IPS-NIHi7 (cell line): ENCODE measurements around the gene EVPLL.
"Not testable (repeated sequence)": the region's sequence is repeated elsewhere in the genome, so short reads cannot be mapped to it uniquely, and the experiment has no call there.

Experiments
- DNase-seq: peaks from one replicate; pipeline ENCODE4 v3.0.0; 2012; ENCODE audit warnings: mixed read lengths; ENCODE audit errors: extremely low spot score

EVPLL gene

DNA sequence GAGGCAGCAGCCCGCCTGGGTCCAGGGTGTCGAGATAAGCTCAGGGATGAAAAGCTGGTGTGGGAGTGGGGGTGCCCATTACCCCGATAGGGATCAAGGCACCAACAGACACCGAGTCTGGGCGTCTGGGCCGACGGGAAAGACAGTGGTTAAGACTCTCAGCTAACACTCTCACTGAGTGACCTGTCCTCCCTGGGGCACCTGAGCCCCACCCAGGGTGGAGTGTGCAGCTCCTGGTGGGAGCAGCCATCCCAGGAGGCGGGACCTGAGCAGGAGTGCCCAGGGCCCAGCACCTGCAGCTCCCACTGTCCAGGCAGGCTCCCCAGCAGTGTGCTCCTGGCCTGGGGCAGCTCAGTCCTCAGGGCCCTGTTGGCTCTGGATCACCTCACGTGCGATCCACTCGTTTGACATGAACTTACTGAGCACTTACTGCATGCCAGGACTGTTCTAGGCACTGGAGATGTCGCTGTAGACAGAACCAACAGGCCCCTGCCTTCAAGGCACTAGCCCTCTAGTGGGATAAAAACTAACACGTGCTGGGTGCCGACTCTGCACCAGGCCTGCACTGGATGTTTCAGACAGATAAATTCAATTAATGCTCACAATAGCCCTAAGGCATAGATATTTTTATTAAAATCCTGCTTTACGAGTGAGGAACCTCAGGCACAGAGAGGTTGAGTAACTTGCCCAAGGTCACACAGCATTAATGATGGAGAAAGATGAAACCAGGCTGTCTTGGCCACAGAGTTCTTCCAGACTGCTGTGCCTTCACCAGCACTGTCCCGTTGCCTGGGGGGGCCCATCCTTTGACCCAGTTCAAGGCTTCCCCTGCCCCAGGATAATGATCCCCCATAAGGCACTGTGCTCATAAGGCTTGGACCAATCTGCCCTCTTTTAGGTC, 1.9 kb downstream of the EVPLL start:
- DNase-seq, result no peak

DNA sequence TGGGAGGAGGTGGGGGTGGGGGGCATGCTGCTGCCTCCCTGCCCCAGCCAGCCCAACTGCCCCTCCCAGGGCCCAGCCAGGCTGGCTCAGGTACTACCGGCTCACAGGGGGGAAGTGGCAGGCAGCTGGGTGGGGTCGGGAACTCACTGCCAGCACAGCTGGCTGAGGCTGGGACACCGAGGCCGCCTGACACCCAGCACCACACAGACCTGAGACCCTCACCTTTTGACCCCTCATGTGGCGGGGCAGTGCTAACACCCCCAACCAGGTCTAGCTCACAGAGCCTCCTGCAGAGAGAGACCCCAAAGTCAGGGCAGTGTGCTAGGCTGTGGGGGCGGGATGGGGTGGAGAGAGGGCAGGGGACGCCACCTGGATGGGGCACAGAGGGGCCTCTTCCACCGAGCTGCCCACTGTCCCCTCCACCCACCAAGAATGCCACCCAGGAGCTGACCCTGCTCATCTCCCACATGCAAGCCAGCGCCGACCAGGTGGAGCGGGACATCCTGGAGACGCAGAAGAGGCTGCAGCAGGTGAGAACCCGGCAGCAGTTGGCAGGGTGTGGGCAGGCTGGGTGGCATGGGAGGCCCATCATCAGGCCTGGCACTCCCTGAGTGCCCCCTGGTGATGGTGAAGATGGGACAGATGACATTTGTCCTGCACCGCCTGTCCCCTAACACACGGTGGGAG, 3.0 kb downstream of the EVPLL start:
- no peak for DNase-seq

DNA sequence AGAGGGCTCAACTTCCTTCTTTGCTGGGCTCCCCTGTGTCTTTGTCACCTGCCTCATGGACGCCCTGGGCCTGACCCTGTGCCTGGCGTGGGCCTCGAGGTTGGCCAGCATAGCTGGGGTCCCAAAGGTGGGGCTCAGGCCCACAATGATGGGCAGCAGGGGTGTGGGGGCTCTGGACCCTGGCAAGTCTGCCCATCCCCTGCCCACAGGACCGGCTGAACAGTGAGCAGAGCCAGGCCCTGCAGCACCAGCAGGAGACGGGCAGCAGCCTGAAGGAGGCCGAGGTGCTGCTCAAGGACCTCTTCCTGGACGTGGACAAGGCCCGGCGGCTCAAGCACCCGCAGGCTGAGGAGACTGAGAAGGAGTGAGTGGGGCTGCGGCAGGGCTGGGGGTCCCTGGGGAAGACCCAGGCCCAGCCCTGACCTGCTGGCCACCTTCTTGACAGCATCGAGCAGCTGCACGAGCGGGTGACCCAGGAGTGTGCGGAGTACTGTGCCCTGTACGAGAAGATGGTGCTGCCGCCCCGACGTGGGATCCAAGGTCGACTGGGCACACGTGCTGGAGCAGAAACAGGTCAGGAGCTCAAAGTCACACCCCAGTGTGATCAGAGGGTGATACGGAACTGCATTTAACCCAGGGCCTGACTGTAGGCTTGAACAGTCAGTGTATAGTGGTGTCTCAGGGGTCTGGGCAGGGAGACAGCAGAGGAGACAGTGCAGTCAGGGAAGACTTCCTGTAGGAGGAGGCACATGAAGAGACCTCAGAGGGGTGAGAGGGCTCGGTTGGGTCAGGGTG, 3.8 kb downstream of the EVPLL start:
- DNase-seq, result no peak

DNA sequence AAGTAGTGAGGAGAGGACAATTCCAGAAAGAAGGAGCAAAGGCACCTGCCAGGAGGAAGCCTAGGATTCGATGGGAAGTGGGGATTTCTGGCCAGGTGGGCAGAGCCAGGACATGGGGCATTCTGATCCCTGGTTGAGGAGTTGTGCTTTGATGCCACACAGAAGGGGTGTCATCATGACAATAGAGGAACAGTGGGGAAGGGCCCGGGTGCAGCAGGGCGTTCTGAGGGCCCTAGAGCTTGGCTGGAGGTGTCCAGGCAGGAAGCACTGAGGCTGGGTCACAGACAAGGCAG, 4.3 kb downstream of the EVPLL start:
- DNase-seq, result no peak

DNA sequence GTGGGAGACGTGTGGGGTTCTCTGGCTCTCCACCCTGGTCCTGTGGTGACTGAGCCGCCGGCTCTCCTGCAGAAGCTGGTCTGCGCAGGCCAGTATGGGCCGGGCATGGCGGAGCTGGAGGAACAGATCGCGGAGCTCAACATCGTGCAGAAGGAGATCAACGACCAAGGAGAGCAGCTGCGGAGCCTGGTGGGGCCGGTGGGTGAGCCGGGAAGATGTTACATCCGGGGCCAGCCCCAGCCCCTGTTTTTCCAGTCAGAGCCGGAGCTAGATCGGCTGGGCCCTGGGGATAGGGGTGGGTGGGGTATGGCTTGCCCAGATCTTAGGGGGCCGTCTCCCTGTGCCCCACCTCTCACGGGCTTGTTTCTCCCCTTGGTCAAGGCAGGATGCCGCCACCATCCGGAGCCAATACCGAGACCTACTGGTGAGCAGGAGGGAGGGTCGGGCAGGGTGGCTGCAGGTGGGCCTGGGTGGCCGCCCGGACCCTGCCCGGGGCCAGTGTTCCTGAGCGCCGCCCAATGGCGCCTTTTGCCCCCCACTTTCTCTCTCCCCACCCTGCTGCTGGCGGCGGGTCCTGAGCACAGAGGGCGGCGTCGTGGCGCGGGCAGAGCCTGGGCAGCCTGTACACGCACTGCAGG, 5.0 kb downstream of the EVPLL start:
- no peak for DNase-seq

DNA sequence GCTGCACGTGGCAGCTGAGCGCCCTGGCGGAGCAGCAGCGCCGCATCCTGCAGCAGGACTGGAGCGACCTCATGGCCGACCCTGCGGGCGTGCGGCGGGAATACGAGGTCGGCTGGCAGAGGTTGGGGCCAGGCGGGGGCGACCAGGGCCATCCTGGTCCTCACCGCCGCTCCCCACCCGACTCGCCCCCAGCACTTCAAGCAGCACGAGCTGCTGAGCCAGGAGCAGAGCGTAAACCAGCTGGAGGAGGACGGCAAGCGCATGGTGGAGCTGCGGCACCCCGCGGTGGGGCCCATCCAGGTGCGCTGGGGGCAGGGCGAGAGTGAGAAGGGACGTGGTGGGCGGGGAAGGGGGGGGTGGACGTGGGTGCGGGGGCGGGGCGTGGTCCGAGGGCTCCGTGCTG, 5.5 kb downstream of the EVPLL start:
- not testable (repeated sequence) for DNase-seq

DNA sequence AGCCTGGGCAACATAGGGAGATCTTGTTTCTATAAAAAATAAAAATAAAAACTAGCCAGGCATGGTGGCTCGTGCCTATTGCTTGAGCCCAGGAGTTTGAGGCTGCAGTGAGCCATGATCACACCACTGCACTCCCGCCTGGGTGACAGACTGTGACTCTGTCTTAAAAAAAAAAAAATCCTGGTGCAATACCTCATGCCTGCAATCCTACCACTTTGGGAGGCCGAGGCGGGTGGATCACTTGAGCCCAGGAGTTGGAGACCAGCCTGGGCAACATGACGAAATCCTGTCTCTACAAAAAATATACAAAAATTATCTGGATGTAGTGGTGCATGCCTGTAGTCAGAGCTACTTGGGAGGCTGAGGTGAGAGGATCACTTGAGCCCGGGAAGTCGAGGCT, 6.7 kb downstream of the EVPLL start:
- not testable (repeated sequence) for DNase-seq

DNA sequence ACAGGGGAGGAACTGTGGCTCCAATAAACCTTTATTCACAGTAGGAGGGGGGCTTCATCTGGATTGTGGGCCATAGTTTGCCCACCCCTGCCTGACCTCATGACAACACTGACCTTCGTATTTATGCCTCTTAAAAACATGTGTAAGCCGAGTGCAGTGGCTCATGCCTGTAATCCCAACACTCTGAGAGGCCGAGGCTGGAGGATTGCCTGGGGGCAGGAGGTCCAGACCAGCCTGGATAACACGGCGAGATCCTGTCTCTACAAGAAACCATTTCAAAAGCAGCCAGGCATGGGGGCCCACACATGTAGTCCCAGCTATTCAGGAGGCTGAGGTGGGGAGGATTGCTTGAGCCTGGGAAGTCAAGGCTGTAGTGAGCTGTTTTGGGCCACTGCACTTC, 10.0 kb downstream of the EVPLL start:
- not testable (repeated sequence) for DNase-seq

DNA sequence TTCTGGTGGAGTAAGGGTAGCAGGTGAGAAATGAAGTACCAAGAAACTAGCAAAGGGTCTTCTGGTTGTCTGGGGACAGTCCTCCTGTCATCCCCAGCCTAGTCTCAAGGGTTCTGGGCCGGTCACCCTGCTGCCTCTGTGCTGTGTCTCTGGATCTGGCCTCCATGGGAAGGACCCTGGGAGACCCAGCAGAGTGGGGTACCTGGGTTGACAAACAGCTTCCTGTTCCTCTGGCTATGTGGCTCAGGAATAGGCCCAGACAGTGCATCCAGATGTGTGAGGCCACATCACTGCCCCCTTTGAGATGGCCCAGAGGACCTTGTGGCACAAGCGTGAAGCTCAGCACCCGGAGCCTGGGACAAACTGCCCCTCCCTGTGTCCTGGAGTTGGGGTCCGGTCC, 10.7 kb downstream of the EVPLL start:
- not testable (repeated sequence) for DNase-seq

DNA sequence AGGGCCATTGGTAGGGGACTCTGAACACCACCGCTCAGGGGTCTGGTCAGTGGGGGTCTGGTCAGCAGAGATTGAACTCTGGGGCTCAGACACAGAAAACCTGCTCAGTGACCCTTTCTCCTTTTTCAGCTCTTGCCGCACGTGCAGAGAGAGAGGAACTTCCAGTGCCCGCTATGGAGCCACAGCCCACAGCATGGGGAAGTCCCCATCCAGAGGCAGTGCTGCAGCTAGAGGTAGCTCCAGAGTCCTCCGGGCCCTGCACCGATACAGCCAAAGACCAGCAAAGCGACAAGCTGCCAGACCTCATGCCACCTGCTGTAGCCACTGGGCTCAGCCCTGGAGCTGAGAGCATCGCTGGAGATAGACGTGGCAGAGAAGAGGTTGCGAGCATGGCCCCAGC, 11.2 kb downstream of the EVPLL start:
- DNase-seq, result not testable (repeated sequence)

GRCh38 chr17:18401872-18402590, 24.5 kb downstream of the EVPLL start:
- DNase-seq, result not testable (repeated sequence)

GRCh38 chr17:18403166-18403565, 25.6 kb downstream of the EVPLL start:
- not testable (repeated sequence) for DNase-seq

- DNase-seq, result not testable (repeated sequence)
Observed at GRCh38 chr17:18403604-18404003, 26.0 kb downstream of the EVPLL start.

GRCh38 chr17:18408906-18409305, 31.3 kb downstream of the EVPLL start:
- not testable (repeated sequence) for DNase-seq

DNA sequence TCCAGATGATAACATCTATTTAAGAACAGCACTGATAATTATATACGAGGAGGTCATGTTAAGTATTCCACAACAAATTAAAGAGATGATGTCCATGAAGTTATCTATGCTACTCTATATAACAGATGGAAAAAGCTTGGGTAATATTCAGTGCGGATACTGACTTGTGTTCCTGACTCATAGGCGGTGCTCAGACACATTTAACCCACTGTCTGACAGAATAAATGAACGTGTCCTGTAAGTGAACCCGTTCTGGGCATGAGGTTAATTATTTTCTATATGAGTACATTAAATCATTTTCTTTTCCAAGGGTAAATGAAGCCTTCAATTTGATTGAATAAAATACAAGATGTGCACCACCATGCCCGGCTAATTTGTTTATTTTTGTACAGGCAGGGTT, 31.7 kb downstream of the EVPLL start:
- DNase-seq, result not testable (repeated sequence)

- DNase-seq, result peak; percentile 12
Observed at GRCh38 chr17:18410736-18411135, 33.2 kb downstream of the EVPLL start.

DNA sequence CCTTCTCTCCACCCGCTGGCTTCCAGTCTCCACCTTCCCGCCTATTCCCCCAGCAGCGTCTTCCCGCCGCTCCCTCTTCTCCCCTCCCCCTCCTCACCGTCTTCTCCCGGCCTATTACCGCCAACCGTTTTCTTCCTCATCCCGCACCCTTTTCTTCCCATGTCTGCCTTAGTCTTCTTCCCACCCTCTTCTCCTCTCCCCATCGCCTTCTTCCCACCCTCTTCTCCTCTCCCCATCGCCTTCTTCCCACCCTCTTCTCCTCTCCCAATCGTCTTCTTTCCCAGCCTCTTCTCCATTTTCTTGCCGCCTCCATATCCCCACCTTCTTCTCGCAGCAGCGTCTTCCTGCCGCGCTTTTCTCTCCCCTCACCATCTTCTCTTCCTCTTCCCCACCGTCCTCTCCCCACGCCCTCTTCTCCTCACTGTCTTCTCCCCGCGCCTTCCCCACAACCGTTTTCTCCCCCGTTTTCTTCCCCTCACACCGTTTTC, 33.8 kb downstream of the EVPLL start:
- DNase-seq, result not testable (repeated sequence)

DNA sequence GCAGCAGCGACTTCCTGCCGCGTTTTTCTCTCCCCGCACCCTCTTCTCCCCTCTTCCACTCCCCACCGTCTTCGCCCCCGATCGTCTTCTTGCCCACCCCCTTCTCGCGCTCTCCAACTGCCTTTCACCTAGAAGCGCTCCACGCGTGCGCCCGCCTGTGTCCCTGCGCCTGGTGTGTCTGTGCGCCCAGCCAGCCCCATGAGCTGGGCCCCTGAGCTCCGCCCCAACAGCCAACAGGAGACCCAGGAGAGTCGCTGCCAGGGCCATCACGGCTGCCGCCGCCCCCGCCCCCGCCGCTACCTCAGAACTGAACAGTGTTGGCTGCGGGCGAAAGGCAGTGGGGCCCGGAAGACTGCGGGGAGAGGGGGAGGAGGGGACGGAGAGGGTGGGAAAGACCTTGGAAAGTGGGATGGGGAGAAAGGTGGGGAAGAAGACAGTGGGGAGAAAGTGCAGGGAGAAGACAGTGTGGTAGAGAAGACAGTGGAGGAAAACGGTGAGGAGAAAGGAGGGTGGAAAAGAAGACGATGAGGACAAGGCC, 34.5 kb downstream of the EVPLL start:
- not testable (repeated sequence) for DNase-seq

GRCh38 chr17:18421521-18421920, 43.9 kb downstream of the EVPLL start:
- peak; percentile 2 for DNase-seq

DNA sequence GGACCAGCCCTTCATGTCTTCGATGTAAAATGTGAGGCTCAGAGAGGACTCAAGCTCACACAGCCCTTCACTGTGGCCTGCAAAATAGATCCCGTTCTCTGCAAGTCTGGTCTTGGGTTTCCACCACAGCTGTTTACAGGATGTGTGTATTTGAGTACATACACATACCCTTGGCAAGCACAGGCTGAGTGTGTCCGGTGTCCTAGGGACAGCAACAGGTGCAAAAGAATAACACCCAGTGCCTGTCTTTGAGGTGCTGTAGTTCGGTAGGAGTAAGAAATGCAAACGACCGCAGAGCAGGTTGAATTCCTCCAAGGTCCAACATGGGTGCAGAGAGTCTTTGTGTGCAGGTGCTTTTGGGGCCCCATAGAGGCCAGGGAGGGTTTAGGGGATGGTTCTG, 44.9 kb downstream of the EVPLL start:
- DNase-seq, result not testable (repeated sequence)

GRCh38 chr17:18423015-18423414, 45.4 kb downstream of the EVPLL start:
- DNase-seq, result not testable (repeated sequence)
